ENCODE data around the gene CSRP2.

CSRP2 gene

GRCh38 chr12:76915361-76916169, 36.7 kb upstream of the CSRP2 start:
- H3K4me3 ChIP-seq (ENCODE audit: low read depth, low read length), result no peak overlapping the region
- no peak overlapping the region for H3K9ac ChIP-seq (ENCODE audit: low read length)
- H3K4me1 ChIP-seq (ENCODE audit: control insufficient read depth, insufficient read depth, low read length), result peaks cover 21% of the 10 kb centered on the region
- no peaks in the 10 kb centered on the region for H3K9me3 ChIP-seq (ENCODE audit: control insufficient read depth, insufficient read depth, low read depth, low read length)
- no peaks in the 10 kb centered on the region for H3K27me3 ChIP-seq (ENCODE audit: control insufficient read depth, insufficient read depth, low read length)
- H3K36me3 ChIP-seq (ENCODE audit: control insufficient read depth, insufficient read depth, low read length), result no peaks in the 10 kb centered on the region
- H3K27ac ChIP-seq (ENCODE audit: low read depth, low read length), result no peak overlapping the region

GRCh38 chr12:76914102-76914859, 35.5 kb upstream of the CSRP2 start:
- Histone ChIP-seq H3K9me3 (ENCODE audit: control insufficient read depth, insufficient read depth, low read depth, low read length) (no peaks in the 10 kb centered on the region), H3K4me3 (ENCODE audit: low read depth, low read length) (no peak overlapping the region), H3K9ac (ENCODE audit: low read length) (no peak overlapping the region), H3K27ac (ENCODE audit: low read depth, low read length) (no peak overlapping the region), H3K4me1 (ENCODE audit: control insufficient read depth, insufficient read depth, low read length) (peaks cover 15% of the 10 kb centered on the region), H3K27me3 (ENCODE audit: control insufficient read depth, insufficient read depth, low read length) (no peaks in the 10 kb centered on the region), H3K36me3 (ENCODE audit: control insufficient read depth, insufficient read depth, low read length) (no peaks in the 10 kb centered on the region)

- Histone ChIP-seq H3K36me3 (ENCODE audit: control insufficient read depth, insufficient read depth, low read length) (no peaks in the 10 kb centered on the region), H3K9me3 (ENCODE audit: control insufficient read depth, insufficient read depth, low read depth, low read length) (no peaks in the 10 kb centered on the region; the same call in 1 of the 2 replicates), H3K27me3 (ENCODE audit: control insufficient read depth, insufficient read depth, low read length) (no peaks in the 10 kb centered on the region), H3K4me3 (ENCODE audit: low read depth, low read length) (no peak overlapping the region), H3K27ac (ENCODE audit: low read depth, low read length) (no peak overlapping the region), H3K4me1 (ENCODE audit: control insufficient read depth, insufficient read depth, low read length) (peaks cover 41% of the 10 kb centered on the region), H3K9ac (ENCODE audit: low read length) (no peak overlapping the region)
Observed at GRCh38 chr12:76909290-76909689, 30.5 kb upstream of the CSRP2 start.

- Histone ChIP-seq H3K4me3 (ENCODE audit: low read depth, low read length) (no peak overlapping the region), H3K27ac (ENCODE audit: low read depth, low read length) (no peak overlapping the region), H3K36me3 (ENCODE audit: control insufficient read depth, insufficient read depth, low read length) (no peaks in the 10 kb centered on the region), H3K9ac (ENCODE audit: low read length) (no peak overlapping the region), H3K4me1 (ENCODE audit: control insufficient read depth, insufficient read depth, low read length) (peaks cover 38% of the 10 kb centered on the region), H3K9me3 (ENCODE audit: control insufficient read depth, insufficient read depth, low read depth, low read length) (no peaks in the 10 kb centered on the region; the same call in 1 of the 2 replicates), H3K27me3 (ENCODE audit: control insufficient read depth, insufficient read depth, low read length) (no peaks in the 10 kb centered on the region)
Observed at GRCh38 chr12:76908303-76909017, 29.6 kb upstream of the CSRP2 start.

GRCh38 chr12:76901628-76902380, 23.0 kb upstream of the CSRP2 start:
- H3K4me1 ChIP-seq (ENCODE audit: control insufficient read depth, insufficient read depth, low read length), result peaks cover 3% of the 10 kb centered on the region; the same call in 1 of the 2 replicates
- no peak overlapping the region for H3K4me3 ChIP-seq (ENCODE audit: low read depth, low read length)
- H3K27ac ChIP-seq (ENCODE audit: low read depth, low read length), result no peak overlapping the region
- no peak overlapping the region for H3K9ac ChIP-seq (ENCODE audit: low read length)
- H3K9me3 ChIP-seq (ENCODE audit: control insufficient read depth, insufficient read depth, low read depth, low read length), result no peaks in the 10 kb centered on the region; the same call in 1 of the 2 replicates
- no peaks in the 10 kb centered on the region for H3K36me3 ChIP-seq (ENCODE audit: control insufficient read depth, insufficient read depth, low read length)
- H3K27me3 ChIP-seq (ENCODE audit: control insufficient read depth, insufficient read depth, low read length), result no peaks in the 10 kb centered on the region

GRCh38 chr12:76899522-76899921, 20.7 kb upstream of the CSRP2 start:
- H3K9ac ChIP-seq (ENCODE audit: low read length), result no peak overlapping the region
- peaks cover 3% of the 10 kb centered on the region; the same call in 1 of the 2 replicates for H3K9me3 ChIP-seq (ENCODE audit: control insufficient read depth, insufficient read depth, low read depth, low read length)
- H3K4me3 ChIP-seq (ENCODE audit: low read depth, low read length), result no peak overlapping the region
- H3K36me3 ChIP-seq (ENCODE audit: control insufficient read depth, insufficient read depth, low read length), result no peaks in the 10 kb centered on the region
- no peaks in the 10 kb centered on the region for H3K27me3 ChIP-seq (ENCODE audit: control insufficient read depth, insufficient read depth, low read length)
- H3K4me1 ChIP-seq (ENCODE audit: control insufficient read depth, insufficient read depth, low read length), result no peaks in the 10 kb centered on the region; the same call in 1 of the 2 replicates
- no peak overlapping the region for H3K27ac ChIP-seq (ENCODE audit: low read depth, low read length)

GRCh38 chr12:76898442-76898841, 19.6 kb upstream of the CSRP2 start:
- H3K4me1 ChIP-seq (ENCODE audit: control insufficient read depth, insufficient read depth, low read length), result no peaks in the 10 kb centered on the region; the same call in 1 of the 2 replicates
- no peak overlapping the region for H3K27ac ChIP-seq (ENCODE audit: low read depth, low read length)
- H3K36me3 ChIP-seq (ENCODE audit: control insufficient read depth, insufficient read depth, low read length), result no peaks in the 10 kb centered on the region
- H3K27me3 ChIP-seq (ENCODE audit: control insufficient read depth, insufficient read depth, low read length), result no peaks in the 10 kb centered on the region
- no peak overlapping the region for H3K9ac ChIP-seq (ENCODE audit: low read length)
- no peak overlapping the region for H3K4me3 ChIP-seq (ENCODE audit: low read depth, low read length)
- H3K9me3 ChIP-seq (ENCODE audit: control insufficient read depth, insufficient read depth, low read depth, low read length), result peaks cover 6% of the 10 kb centered on the region; the same call in 1 of the 2 replicates

DNA sequence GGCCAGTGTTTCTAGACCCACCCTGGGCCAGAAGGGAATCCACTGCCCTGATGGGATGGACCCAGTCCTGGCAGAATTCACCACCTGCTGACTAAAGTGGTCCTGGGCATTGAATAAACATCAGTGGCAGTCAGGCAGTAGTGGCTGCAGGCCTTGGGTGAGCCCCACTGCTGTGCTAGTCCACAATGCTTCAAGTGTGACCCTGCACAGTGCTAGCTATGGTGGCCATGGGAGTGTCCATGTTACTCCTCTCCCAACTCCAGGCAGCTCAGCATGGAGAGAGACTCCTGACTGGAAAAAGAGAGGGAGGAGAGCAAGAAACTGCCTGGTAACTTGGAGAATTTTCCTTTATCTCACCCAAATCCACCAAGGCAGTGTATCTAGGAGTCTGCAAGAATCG, 17.5 kb upstream of the CSRP2 start:
- H3K36me3 ChIP-seq (ENCODE audit: control insufficient read depth, insufficient read depth, low read length), result no peaks in the 10 kb centered on the region
- H3K4me1 ChIP-seq (ENCODE audit: control insufficient read depth, insufficient read depth, low read length), result peaks cover 5% of the 10 kb centered on the region; the same call in 1 of the 2 replicates
- no peak overlapping the region for H3K9ac ChIP-seq (ENCODE audit: low read length)
- no peak overlapping the region for H3K4me3 ChIP-seq (ENCODE audit: low read depth, low read length)
- H3K9me3 ChIP-seq (ENCODE audit: control insufficient read depth, insufficient read depth, low read depth, low read length), result peaks cover 6% of the 10 kb centered on the region; the same call in 1 of the 2 replicates
- no peak overlapping the region for H3K27ac ChIP-seq (ENCODE audit: low read depth, low read length)
- no peaks in the 10 kb centered on the region for H3K27me3 ChIP-seq (ENCODE audit: control insufficient read depth, insufficient read depth, low read length)

GRCh38 chr12:76895796-76896195, 17.0 kb upstream of the CSRP2 start:
- H3K27ac ChIP-seq (ENCODE audit: low read depth, low read length), result no peak overlapping the region
- no peaks in the 10 kb centered on the region for H3K27me3 ChIP-seq (ENCODE audit: control insufficient read depth, insufficient read depth, low read length)
- no peaks in the 10 kb centered on the region for H3K36me3 ChIP-seq (ENCODE audit: control insufficient read depth, insufficient read depth, low read length)
- no peak overlapping the region for H3K4me3 ChIP-seq (ENCODE audit: low read depth, low read length)
- peaks cover 5% of the 10 kb centered on the region; the same call in 1 of the 2 replicates for H3K4me1 ChIP-seq (ENCODE audit: control insufficient read depth, insufficient read depth, low read length)
- no peak overlapping the region for H3K9ac ChIP-seq (ENCODE audit: low read length)
- H3K9me3 ChIP-seq (ENCODE audit: control insufficient read depth, insufficient read depth, low read depth, low read length), result peaks cover 6% of the 10 kb centered on the region; the same call in 1 of the 2 replicates

DNA sequence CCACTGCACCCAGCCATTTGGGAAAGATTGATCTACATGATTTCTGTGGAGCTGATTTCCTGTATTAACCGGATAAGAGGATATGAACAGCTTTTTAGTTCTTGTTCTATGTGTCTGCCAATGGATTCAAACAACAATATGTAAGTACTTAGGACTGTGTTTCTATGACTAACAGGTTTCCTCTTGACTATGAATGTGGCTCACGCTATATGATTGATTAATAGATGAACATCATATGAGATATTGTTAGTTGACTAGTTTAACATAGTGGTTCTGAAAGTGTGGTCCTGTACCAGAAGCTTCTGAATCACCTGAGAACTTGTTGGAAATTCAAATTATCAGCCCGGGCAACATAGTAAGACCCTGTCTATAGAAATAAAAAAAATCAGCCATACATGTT, 12.8 kb upstream of the CSRP2 start:
- H3K4me3 ChIP-seq (ENCODE audit: low read depth, low read length), result no peak overlapping the region
- peaks cover 6% of the 10 kb centered on the region; the same call in 1 of the 2 replicates for H3K9me3 ChIP-seq (ENCODE audit: control insufficient read depth, insufficient read depth, low read depth, low read length)
- H3K27ac ChIP-seq (ENCODE audit: low read depth, low read length), result no peak overlapping the region
- no peaks in the 10 kb centered on the region for H3K27me3 ChIP-seq (ENCODE audit: control insufficient read depth, insufficient read depth, low read length)
- peaks cover 8% of the 10 kb centered on the region; the same call in 1 of the 2 replicates for H3K4me1 ChIP-seq (ENCODE audit: control insufficient read depth, insufficient read depth, low read length)
- no peaks in the 10 kb centered on the region for H3K36me3 ChIP-seq (ENCODE audit: control insufficient read depth, insufficient read depth, low read length)
- no peak overlapping the region for H3K9ac ChIP-seq (ENCODE audit: low read length)
